Activated naive CD4-positive, alpha-beta T cell treated with anti-CD3 and anti-CD28 coated beads, Interleukin-2, amount 50 U/mL, for 72 hours (primary cell): ENCODE results near the gene TP53I11. TPM values are rescaled to one million over a fixed set of nuclear protein-coding genes. Genes with fewer than 3 reads are reported as not detected.

Experiments used
- ATAC-seq, 2 donors: fragments of 150-1000 bp; cut with Tn5 transposase; 2 replicates each; pipeline ENCODE4 v1.10.0; 2021; ENCODE audit warnings: mild to moderate bottlenecking in 2 of 2, moderate library complexity in 2 of 2
- DNase-seq, 2 donors: peaks; one replicate each; pipeline ENCODE4 v3.0.0; 2021 to 2022; ENCODE audit warnings: low spot score in 2 of 2
- H3K27ac Mint-ChIP-seq, 2 donors: one replicate each; pipeline ENCODE4 v1.8.0; 2022; ENCODE audit warnings: mild to moderate bottlenecking in 2 of 2, mixed read lengths in 2 of 2
- H3K36me3 Mint-ChIP-seq, 2 donors: one replicate each; pipeline ENCODE4 v1.8.0; 2022; ENCODE audit warnings: mixed read lengths in 2 of 2
- H3K9me3 Mint-ChIP-seq, 2 donors: one replicate each; pipeline ENCODE4 v1.8.0; 2022; ENCODE audit warnings: mixed read lengths in 2 of 2
- total RNA-seq, 2 donors: library from RNA; stranded (reverse); gene quantifications; one replicate each; pipeline ENCODE4 v1.2.3, GENCODE V29; 2022

The TP53I11 gene
- total RNA-seq, 2 donors from 2014 or later = 7.5 to 21.5 TPM

GRCh38 chr11:44893308-44893822, 57.3 kb downstream of the TP53I11 start:
- peaks cover 0 to 7% of the 10 kb centered on the region in 2 donors for H3K36me3 Mint-ChIP-seq
- ATAC-seq (no peak), DNase-seq (no peak)
- H3K27ac Mint-ChIP-seq = no peak overlapping the region
- peaks cover 0 to 3% of the 10 kb centered on the region in 2 donors for H3K9me3 Mint-ChIP-seq

GRCh38 chr11:44892843-44893242, 57.8 kb downstream of the TP53I11 start:
- no peak for ATAC-seq
- Mint-ChIP-seq H3K36me3 (peaks cover 0 to 2% of the 10 kb centered on the region in 2 donors), H3K27ac (no peak overlapping the region), H3K9me3 (peaks cover 0 to under 1% of the 10 kb centered on the region in 2 donors)
- DNase-seq = no peak

GRCh38 chr11:44889266-44889665, 61.4 kb downstream of the TP53I11 start:
- Mint-ChIP-seq H3K36me3 (no peaks in the 10 kb centered on the region), H3K27ac (no peak overlapping the region), H3K9me3 (no peaks in the 10 kb centered on the region)
- DNase-seq = no peak
- ATAC-seq = no peak

GRCh38 chr11:44887636-44888035, 63.0 kb downstream of the TP53I11 start:
- no peak overlapping the region for H3K27ac Mint-ChIP-seq
- no peaks in the 10 kb centered on the region for H3K9me3 Mint-ChIP-seq
- ATAC-seq (no peak), DNase-seq (no peak)
- no peaks in the 10 kb centered on the region for H3K36me3 Mint-ChIP-seq

- DNase-seq = no peak
- H3K27ac Mint-ChIP-seq = no peak overlapping the region
- no peaks in the 10 kb centered on the region for H3K9me3 Mint-ChIP-seq
- H3K36me3 Mint-ChIP-seq = no peaks in the 10 kb centered on the region
- ATAC-seq = no peak
These were observed 63.9 kb downstream of the TP53I11 start for GRCh38 chr11:44886790-44887140.

GRCh38 chr11:44885919-44886789, 64.5 kb downstream of the TP53I11 start:
- Mint-ChIP-seq H3K9me3 (no peaks in the 10 kb centered on the region), H3K27ac (peak overlapping the region in 1 of 2 donors; percentile 45), H3K36me3 (no peaks in the 10 kb centered on the region)
- DNase-seq (no peak), ATAC-seq (no peak)

GRCh38 chr11:44885065-44885810, 65.4 kb downstream of the TP53I11 start:
- ATAC-seq (no peak), DNase-seq (no peak)
- Mint-ChIP-seq H3K36me3 (no peaks in the 10 kb centered on the region), H3K9me3 (no peaks in the 10 kb centered on the region), H3K27ac (no peak overlapping the region)

- DNase-seq = no peak
- no peak for ATAC-seq
- H3K27ac Mint-ChIP-seq = peak overlapping the region in 1 of 2 donors; percentile 41
- no peaks in the 10 kb centered on the region for H3K9me3 Mint-ChIP-seq
- no peaks in the 10 kb centered on the region for H3K36me3 Mint-ChIP-seq
These were observed 66.6 kb downstream of the TP53I11 start for GRCh38 chr11:44884056-44884455.

GRCh38 chr11:44883277-44883676, 67.4 kb downstream of the TP53I11 start:
- H3K9me3 Mint-ChIP-seq = no peaks in the 10 kb centered on the region
- H3K36me3 Mint-ChIP-seq = no peaks in the 10 kb centered on the region
- H3K27ac Mint-ChIP-seq = no peak overlapping the region
- ATAC-seq (peak in 1 of 2 donors; percentile 39), DNase-seq (no peak)

Other genes starting within 250 kb of the TP53I11 start
- gene TSPAN18, start 223.9 kb downstream of the TP53I11 start, total RNA-seq = 1 to 10 TPM; 2.3 to 3.6 TPM
- gene PRDM11, start 195.8 kb upstream of the TP53I11 start, total RNA-seq = 1 to 10 TPM in 1 of 2 donors, under 1 TPM in 1; 0.57 to 1.5 TPM